CD8-positive, alpha-beta memory T cell (primary cell): Measurements from ENCODE around the gene PLXNA1. TPM values are rescaled to one million over a fixed set of nuclear protein-coding genes. Genes with fewer than 3 reads are reported as not detected.

Source experiments
- CTCF ChIA-PET: fragments of 350-600 bp; sonication (Branson Sonifier 250); formaldehyde crosslinking; loops from one replicate; lab custom pipeline; 2021; ENCODE audit warnings: antibody characterized with exemption; lab: Charles Lee
- POLR2A ChIA-PET: fragments of 350-600 bp; sonication (Branson Sonifier 250); formaldehyde crosslinking; loops from one replicate; lab custom pipeline; 2021; ENCODE audit warnings: antibody characterized with exemption; lab: Charles Lee
- DNase-seq, 5 donors: peaks; one replicate each; pipeline versions ENCODE4 v3.0.0 to v3.0.0-alpha.2; 2020 to 2022; ENCODE audit warnings: mixed read lengths in 1 of 5
- H3K27ac ChIP-seq: one replicate; pipeline ENCODE4 v1.7.0; 2013; ENCODE audit warnings: low read depth, mild to moderate bottlenecking, low read length, moderate library complexity
- H3K27me3 ChIP-seq: 2 replicates; pipeline ENCODE4 v1.7.0; 2013; ENCODE audit warnings: low read length, mild to moderate bottlenecking; ENCODE audit not compliant: insufficient read depth, poor library complexity, severe bottlenecking
- H3K36me3 ChIP-seq: 2 replicates; pipeline ENCODE4 v1.7.0; 2013; ENCODE audit warnings: mild to moderate bottlenecking, low read length, moderate library complexity; ENCODE audit not compliant: insufficient read depth
- H3K4me1 ChIP-seq: 2 replicates; pipeline ENCODE4 v1.7.0; 2013; ENCODE audit warnings: mild to moderate bottlenecking, low read length, moderate library complexity; ENCODE audit not compliant: insufficient read depth
- H3K4me3 ChIP-seq: 2 replicates; pipeline ENCODE4 v1.7.0; 2013; ENCODE audit warnings: mild to moderate bottlenecking, low read length
- H3K9me3 ChIP-seq: 2 replicates; pipeline ENCODE4 v1.7.0; 2013; ENCODE audit warnings: mild to moderate bottlenecking, low read length
- H3K27ac Mint-ChIP-seq, 8 donors: one replicate each; pipeline ENCODE4 v1.8.0; 2020 to 2021; ENCODE audit warnings: mixed read lengths in 8 of 8, mild to moderate bottlenecking in 6 of 8, inconsistent platforms in 3 of 8, moderate library complexity in 3 of 8
- H3K27me3 Mint-ChIP-seq, 2 donors: one replicate each; pipeline ENCODE4 v1.8.0; 2020 to 2021; ENCODE audit warnings: mixed read lengths in 2 of 2, mild to moderate bottlenecking in 1 of 2, moderate library complexity in 1 of 2
- H3K36me3 Mint-ChIP-seq, 3 donors: one replicate each; pipeline ENCODE4 v1.8.0; 2020 to 2021; ENCODE audit warnings: mixed read lengths in 3 of 3, inconsistent platforms in 1 of 3, mild to moderate bottlenecking in 1 of 3
- H3K4me1 Mint-ChIP-seq, 3 donors: one replicate each; pipeline ENCODE4 v1.8.0; 2020 to 2021; ENCODE audit warnings: mixed read lengths in 3 of 3, inconsistent platforms in 1 of 3, mild to moderate bottlenecking in 1 of 3
- H3K4me3 Mint-ChIP-seq, 7 donors: one replicate each; pipeline ENCODE4 v1.8.0; 2020 to 2021; ENCODE audit warnings: mixed read lengths in 7 of 7, mild to moderate bottlenecking in 6 of 7, moderate library complexity in 4 of 7, inconsistent platforms in 2 of 7
- H3K9me3 Mint-ChIP-seq, 5 donors: one replicate each; pipeline ENCODE4 v1.8.0; 2020 to 2022; ENCODE audit warnings: mixed read lengths in 5 of 5, mild to moderate bottlenecking in 3 of 5, moderate library complexity in 2 of 5, inconsistent platforms in 1 of 5
- polyA plus RNA-seq: library from polyadenylated mRNA; unstranded; fragments of 300-500 nt; fragmentation: Illumina TruSeq; gene quantifications from one replicate; pipeline ENCODE4 v1.2.3, GENCODE V29; 2021
- total RNA-seq, 2 experiments: library from RNA; stranded (reverse); gene quantifications; one replicate each; pipeline ENCODE4 v1.2.3, GENCODE V29; 2021

PLXNA1 gene
- total and polyA plus RNA-seq, 3 experiments from 2014 or later: 1.0 to 15.9 (median 14.4) TPM

- H3K4me3 Mint-ChIP-seq: no peak overlapping the region
- H3K27ac ChIP-seq: no peak overlapping the region
- CTCF ChIA-PET: no interaction called here
- H3K27ac Mint-ChIP-seq: no peak overlapping the region
- peaks cover 0 to 49% (median 2%) of the 10 kb centered on the region in 3 donors for H3K36me3 Mint-ChIP-seq
- H3K4me1 Mint-ChIP-seq: no peaks in the 10 kb centered on the region
- no peaks in the 10 kb centered on the region for H3K9me3 ChIP-seq
- H3K27me3 Mint-ChIP-seq: no peaks in the 10 kb centered on the region
- H3K4me3 ChIP-seq: no peak overlapping the region
- no peaks in the 10 kb centered on the region for H3K9me3 Mint-ChIP-seq
- no peaks in the 10 kb centered on the region for H3K36me3 ChIP-seq
- POLR2A ChIA-PET: no interaction called here
- no peaks in the 10 kb centered on the region for H3K4me1 ChIP-seq
- DNase-seq: no peak
- H3K27me3 ChIP-seq: no peaks in the 10 kb centered on the region
Observed at GRCh38 chr3:127027061-127027735, 44.3 kb downstream of the PLXNA1 start.

- Mint-ChIP-seq H3K4me1 (no peaks in the 10 kb centered on the region), H3K9me3 (no peaks in the 10 kb centered on the region), H3K27ac (no peak overlapping the region), H3K36me3 (peaks cover 0 to 52% (median 2%) of the 10 kb centered on the region in 3 donors), H3K27me3 (no peaks in the 10 kb centered on the region), H3K4me3 (no peak overlapping the region)
- no peaks in the 10 kb centered on the region for H3K4me1 ChIP-seq
- H3K36me3 ChIP-seq: no peaks in the 10 kb centered on the region
- DNase-seq: no peak
- H3K4me3 ChIP-seq: no peak overlapping the region
- H3K27ac ChIP-seq: no peak overlapping the region
- POLR2A ChIA-PET: no interaction called here
- no peaks in the 10 kb centered on the region for H3K27me3 ChIP-seq
- CTCF ChIA-PET: no interaction called here
- no peaks in the 10 kb centered on the region for H3K9me3 ChIP-seq
Observed at GRCh38 chr3:127027811-127028548, 45.1 kb downstream of the PLXNA1 start.

- POLR2A ChIA-PET: no interaction called here
- no peak overlapping the region for H3K27ac Mint-ChIP-seq
- no peaks in the 10 kb centered on the region for H3K27me3 ChIP-seq
- no peaks in the 10 kb centered on the region for H3K27me3 Mint-ChIP-seq
- H3K36me3 ChIP-seq: no peaks in the 10 kb centered on the region
- DNase-seq: no peak
- no peaks in the 10 kb centered on the region for H3K9me3 ChIP-seq
- CTCF ChIA-PET: no interaction called here
- H3K4me3 Mint-ChIP-seq: no peak overlapping the region
- no peaks in the 10 kb centered on the region for H3K4me1 Mint-ChIP-seq
- H3K4me1 ChIP-seq: no peaks in the 10 kb centered on the region
- H3K9me3 Mint-ChIP-seq: no peaks in the 10 kb centered on the region
- no peak overlapping the region for H3K27ac ChIP-seq
- no peak overlapping the region for H3K4me3 ChIP-seq
- peaks cover 0 to 48% (median 0%) of the 10 kb centered on the region in 3 donors for H3K36me3 Mint-ChIP-seq
Observed at GRCh38 chr3:127028781-127029657, 46.1 kb downstream of the PLXNA1 start.

GRCh38 chr3:127029658-127030507 lies 47.0 kb downstream of the PLXNA1 start:
- no peaks in the 10 kb centered on the region for H3K9me3 Mint-ChIP-seq
- no peak overlapping the region for H3K27ac Mint-ChIP-seq
- no peaks in the 10 kb centered on the region for H3K4me1 ChIP-seq
- H3K4me3 ChIP-seq: no peak overlapping the region
- no peak overlapping the region for H3K4me3 Mint-ChIP-seq
- peaks cover 0 to 46% (median 0%) of the 10 kb centered on the region in 3 donors for H3K36me3 Mint-ChIP-seq
- no peaks in the 10 kb centered on the region for H3K27me3 ChIP-seq
- DNase-seq: no peak
- no peaks in the 10 kb centered on the region for H3K27me3 Mint-ChIP-seq
- H3K4me1 Mint-ChIP-seq: no peaks in the 10 kb centered on the region
- ChIA-PET CTCF (no interaction called here), POLR2A (no interaction called here)
- no peak overlapping the region for H3K27ac ChIP-seq
- H3K36me3 ChIP-seq: no peaks in the 10 kb centered on the region
- H3K9me3 ChIP-seq: no peaks in the 10 kb centered on the region

GRCh38 chr3:127030508-127031412 lies 47.8 kb downstream of the PLXNA1 start:
- Mint-ChIP-seq H3K27ac (no peak overlapping the region), H3K27me3 (no peaks in the 10 kb centered on the region), H3K4me3 (no peak overlapping the region), H3K36me3 (peaks cover 0 to 42% (median 0%) of the 10 kb centered on the region in 3 donors), H3K4me1 (no peaks in the 10 kb centered on the region), H3K9me3 (no peaks in the 10 kb centered on the region)
- Histone ChIP-seq H3K36me3 (no peaks in the 10 kb centered on the region), H3K27ac (no peak overlapping the region), H3K4me3 (no peak overlapping the region), H3K27me3 (no peaks in the 10 kb centered on the region), H3K9me3 (no peaks in the 10 kb centered on the region), H3K4me1 (no peaks in the 10 kb centered on the region)
- DNase-seq: no peak
- ChIA-PET CTCF (no interaction called here), POLR2A (no interaction called here)

GRCh38 chr3:127031413-127031810 lies 48.5 kb downstream of the PLXNA1 start:
- no peak overlapping the region for H3K4me3 ChIP-seq
- no peaks in the 10 kb centered on the region for H3K9me3 ChIP-seq
- ChIA-PET POLR2A (no interaction called here), CTCF (no interaction called here)
- H3K4me1 ChIP-seq: no peaks in the 10 kb centered on the region
- no peak for DNase-seq
- peaks cover 0 to 40% (median 0%) of the 10 kb centered on the region in 3 donors for H3K36me3 Mint-ChIP-seq
- no peak overlapping the region for H3K4me3 Mint-ChIP-seq
- no peak overlapping the region for H3K27ac ChIP-seq
- no peaks in the 10 kb centered on the region for H3K4me1 Mint-ChIP-seq
- no peak overlapping the region for H3K27ac Mint-ChIP-seq
- no peaks in the 10 kb centered on the region for H3K27me3 Mint-ChIP-seq
- no peaks in the 10 kb centered on the region for H3K36me3 ChIP-seq
- H3K9me3 Mint-ChIP-seq: no peaks in the 10 kb centered on the region
- H3K27me3 ChIP-seq: no peaks in the 10 kb centered on the region

GRCh38 chr3:127031845-127032244 lies 48.9 kb downstream of the PLXNA1 start:
- DNase-seq: no peak
- H3K4me3 ChIP-seq: no peak overlapping the region
- Mint-ChIP-seq H3K27ac (no peak overlapping the region), H3K4me1 (no peaks in the 10 kb centered on the region), H3K27me3 (no peaks in the 10 kb centered on the region), H3K4me3 (no peak overlapping the region), H3K36me3 (peaks cover 0 to 36% (median 0%) of the 10 kb centered on the region in 3 donors), H3K9me3 (no peaks in the 10 kb centered on the region)
- no peak overlapping the region for H3K27ac ChIP-seq
- POLR2A ChIA-PET: no interaction called here
- no peaks in the 10 kb centered on the region for H3K4me1 ChIP-seq
- CTCF ChIA-PET: no interaction called here
- H3K9me3 ChIP-seq: no peaks in the 10 kb centered on the region
- H3K27me3 ChIP-seq: no peaks in the 10 kb centered on the region
- no peaks in the 10 kb centered on the region for H3K36me3 ChIP-seq
